HepG2 (cell line): ENCODE data around the gene SEZ6L.

ENCODE experiments used
- TAF1 ChIP-seq: sonication (generic); formaldehyde crosslinking; IDR thresholded peaks from 2 replicates; pipeline ENCODE4 v1.4.0; 2020; ENCODE audit warnings: missing genetic modification reagents
- ZNF224 ChIP-seq: sonication (generic); formaldehyde crosslinking; IDR thresholded peaks from 2 replicates; pipeline ENCODE4 v1.5.0; 2020; ENCODE audit warnings: mild to moderate bottlenecking, missing genetic modification reagents
- TF ChIP-seq, protein P1 (sequence below): sonication (generic); formaldehyde crosslinking; IDR thresholded peaks from 2 replicates; pipeline ENCODE4 v1.4.0; 2020; ENCODE audit warnings: mild to moderate bottlenecking, missing genetic modification reagents, borderline replicate concordance

- TF ChIP-seq, protein P1, sequence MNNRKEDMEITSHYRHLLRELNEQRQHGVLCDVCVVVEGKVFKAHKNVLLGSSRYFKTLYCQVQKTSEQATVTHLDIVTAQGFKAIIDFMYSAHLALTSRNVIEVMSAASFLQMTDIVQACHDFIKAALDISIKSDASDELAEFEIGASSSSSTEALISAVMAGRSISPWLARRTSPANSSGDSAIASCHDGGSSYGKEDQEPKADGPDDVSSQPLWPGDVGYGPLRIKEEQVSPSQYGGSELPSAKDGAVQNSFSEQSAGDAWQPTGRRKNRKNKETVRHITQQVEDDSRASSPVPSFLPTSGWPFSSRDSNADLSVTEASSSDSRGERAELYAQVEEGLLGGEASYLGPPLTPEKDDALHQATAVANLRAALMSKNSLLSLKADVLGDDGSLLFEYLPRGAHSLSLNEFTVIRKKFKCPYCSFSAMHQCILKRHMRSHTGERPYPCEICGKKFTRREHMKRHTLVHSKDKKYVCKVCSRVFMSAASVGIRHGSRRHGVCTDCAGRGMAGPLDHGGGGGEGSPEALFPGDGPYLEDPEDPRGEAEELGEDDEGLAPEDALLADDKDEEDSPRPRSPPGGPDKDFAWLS (CRISPR knock-in tag), result no peak
- no peak for TF ChIP-seq TAF1 (CRISPR knock-in tag)
- TF ChIP-seq ZNF224 (CRISPR knock-in tag), result no peak
These were observed 96.0 kb downstream of the SEZ6L start for GRCh38 chr22:26265281-26265680.
